ENCODE results near the gene SH3BGRL3. TPM values are rescaled to one million over a fixed set of nuclear protein-coding genes. Genes with fewer than 3 reads are reported as not detected.

Gene SH3BGRL3
- total RNA-seq, 3 donors from 2014 or later, result 156 to 422 (median 385) TPM

GRCh38 chr1:26239936-26240335, 40.0 kb upstream of the SH3BGRL3 start:
- no peak for TF ChIP-seq CTCF (IDR thresholded peaks at IDR 0.05)
- Histone ChIP-seq H3K4me3 (no peak overlapping the region), H3K4me1 (ENCODE audit: low read depth) (peaks cover 6% of the 10 kb centered on the region), H3K9me3 (no peaks in the 10 kb centered on the region), H3K36me3 (ENCODE audit: low read depth) (no peaks in the 10 kb centered on the region)
- intact Hi-C loops (cut with DNase I, micrococcal nuclease), result no loop called here
- no peak for ATAC-seq
- no peak for DNase-seq

- intact Hi-C loops (cut with DNase I, micrococcal nuclease), result no loop called here
- no peak overlapping the region for H3K4me3 ChIP-seq
- H3K9me3 ChIP-seq, result no peaks in the 10 kb centered on the region
- DNase-seq (no peak), ATAC-seq (no peak)
- no peak for TF ChIP-seq CTCF (IDR thresholded peaks at IDR 0.05)
- peaks cover 2% of the 10 kb centered on the region for H3K36me3 ChIP-seq (ENCODE audit: low read depth)
- H3K4me1 ChIP-seq (ENCODE audit: low read depth), result no peaks in the 10 kb centered on the region
Observed at GRCh38 chr1:26252718-26253117, 27.2 kb upstream of the SH3BGRL3 start.

- TF ChIP-seq CTCF (IDR thresholded peaks at IDR 0.05), result no peak
- H3K4me1 ChIP-seq (ENCODE audit: low read depth), result no peaks in the 10 kb centered on the region
- no peak for ATAC-seq
- DNase-seq, result no peak
- peaks cover 2% of the 10 kb centered on the region for H3K36me3 ChIP-seq (ENCODE audit: low read depth)
- no peaks in the 10 kb centered on the region for H3K9me3 ChIP-seq
- intact Hi-C loops (cut with DNase I, micrococcal nuclease), result no loop called here
- H3K4me3 ChIP-seq, result no peak overlapping the region
Observed at GRCh38 chr1:26254404-26254803, 25.5 kb upstream of the SH3BGRL3 start.

GRCh38 chr1:26257222-26257621, 22.7 kb upstream of the SH3BGRL3 start:
- no peak for TF ChIP-seq CTCF (IDR thresholded peaks at IDR 0.05)
- ATAC-seq, result no peak
- no peak for DNase-seq
- peaks cover 2% of the 10 kb centered on the region for H3K36me3 ChIP-seq (ENCODE audit: low read depth)
- intact Hi-C loops (cut with DNase I, micrococcal nuclease), result no loop called here
- H3K4me1 ChIP-seq (ENCODE audit: low read depth), result no peaks in the 10 kb centered on the region
- no peaks in the 10 kb centered on the region for H3K9me3 ChIP-seq
- H3K4me3 ChIP-seq, result no peak overlapping the region

- ATAC-seq, result no peak
- H3K9me3 ChIP-seq, result no peaks in the 10 kb centered on the region
- intact Hi-C loops (cut with DNase I, micrococcal nuclease), result no loop called here
- TF ChIP-seq CTCF (IDR thresholded peaks at IDR 0.05), result no peak
- no peak for DNase-seq
- no peaks in the 10 kb centered on the region for H3K4me1 ChIP-seq (ENCODE audit: low read depth)
- H3K36me3 ChIP-seq (ENCODE audit: low read depth), result no peaks in the 10 kb centered on the region
- no peak overlapping the region for H3K4me3 ChIP-seq
Observed at GRCh38 chr1:26259005-26259404, 20.9 kb upstream of the SH3BGRL3 start.

- H3K9me3 ChIP-seq, result no peaks in the 10 kb centered on the region
- no peaks in the 10 kb centered on the region for H3K4me1 ChIP-seq (ENCODE audit: low read depth)
- DNase-seq (no peak), ATAC-seq (peak; percentile 32)
- no peak for TF ChIP-seq CTCF (IDR thresholded peaks at IDR 0.05)
- intact Hi-C loops (cut with DNase I, micrococcal nuclease), result no loop called here
- H3K36me3 ChIP-seq (ENCODE audit: low read depth), result no peaks in the 10 kb centered on the region
- no peak overlapping the region for H3K4me3 ChIP-seq
Observed at GRCh38 chr1:26259578-26259977, 20.3 kb upstream of the SH3BGRL3 start.

Data from mucosa of descending colon (tissue), 3 donors.